PC-9 (cell line): ENCODE results near the gene FAM78B.

ENCODE experiments used
- EZH2 ChIP-seq: fragments of 200-600 bp; sonication (generic); IDR thresholded peaks from 2 replicates; pipeline ENCODE4 v1.8.0; 2017; ENCODE audit warnings: antibody characterized with exemption, low read depth
- TF ChIP-seq, protein P1 (sequence below): fragments of 200-600 bp; sonication (generic); conservative IDR thresholded peaks from 2 replicates; pipeline ENCODE4 v1.6.1; 2017; ENCODE audit warnings: mixed run types, antibody characterized with exemption, mild to moderate bottlenecking, moderate library complexity

DNA sequence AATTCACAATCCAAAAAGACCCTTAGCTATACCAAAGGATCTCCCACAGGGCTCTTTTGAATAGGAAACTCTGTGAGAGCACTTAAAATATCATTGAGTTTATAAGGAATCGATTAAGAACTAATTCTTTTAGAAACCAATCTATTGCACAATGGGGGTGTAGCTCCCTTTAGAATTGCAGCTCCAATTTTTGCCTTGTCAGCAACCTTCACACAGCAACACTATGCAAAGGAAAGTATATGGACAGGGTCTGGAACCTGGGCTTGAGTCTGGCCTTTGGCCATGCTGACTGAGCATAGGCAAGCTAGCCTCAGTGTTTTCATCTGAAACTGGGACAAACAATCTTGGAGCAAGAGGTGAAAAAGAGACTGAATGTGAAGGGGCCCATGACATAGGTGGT is 17.2 kb upstream of the FAM78B start:
- TF ChIP-seq, protein P1, sequence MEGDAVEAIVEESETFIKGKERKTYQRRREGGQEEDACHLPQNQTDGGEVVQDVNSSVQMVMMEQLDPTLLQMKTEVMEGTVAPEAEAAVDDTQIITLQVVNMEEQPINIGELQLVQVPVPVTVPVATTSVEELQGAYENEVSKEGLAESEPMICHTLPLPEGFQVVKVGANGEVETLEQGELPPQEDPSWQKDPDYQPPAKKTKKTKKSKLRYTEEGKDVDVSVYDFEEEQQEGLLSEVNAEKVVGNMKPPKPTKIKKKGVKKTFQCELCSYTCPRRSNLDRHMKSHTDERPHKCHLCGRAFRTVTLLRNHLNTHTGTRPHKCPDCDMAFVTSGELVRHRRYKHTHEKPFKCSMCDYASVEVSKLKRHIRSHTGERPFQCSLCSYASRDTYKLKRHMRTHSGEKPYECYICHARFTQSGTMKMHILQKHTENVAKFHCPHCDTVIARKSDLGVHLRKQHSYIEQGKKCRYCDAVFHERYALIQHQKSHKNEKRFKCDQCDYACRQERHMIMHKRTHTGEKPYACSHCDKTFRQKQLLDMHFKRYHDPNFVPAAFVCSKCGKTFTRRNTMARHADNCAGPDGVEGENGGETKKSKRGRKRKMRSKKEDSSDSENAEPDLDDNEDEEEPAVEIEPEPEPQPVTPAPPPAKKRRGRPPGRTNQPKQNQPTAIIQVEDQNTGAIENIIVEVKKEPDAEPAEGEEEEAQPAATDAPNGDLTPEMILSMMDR = no peak
- TF ChIP-seq EZH2 = no peak
